Activated CD8-positive, alpha-beta memory T cell treated with anti-CD3 and anti-CD28 coated beads, Interleukin-2, amount 50 U/mL, for 1 hour (primary cell): ENCODE results near the gene SLC39A9.

Experiments used
- DNase-seq: peaks from one replicate; pipeline ENCODE4 v3.0.0-alpha.2; 2020; ENCODE audit errors: extremely low read depth

The SLC39A9 gene

GRCh38 chr14:69424149-69424923, 25.8 kb downstream of the SLC39A9 start:
- no peak for DNase-seq

GRCh38 chr14:69427596-69427995, 29.1 kb downstream of the SLC39A9 start:
- no peak for DNase-seq

- DNase-seq = no peak
These were observed 30.0 kb downstream of the SLC39A9 start for GRCh38 chr14:69428289-69428998.

GRCh38 chr14:69429643-69430042, 31.2 kb downstream of the SLC39A9 start:
- DNase-seq = no peak

GRCh38 chr14:69430306-69430939, 31.9 kb downstream of the SLC39A9 start:
- DNase-seq = no peak

- no peak for DNase-seq
These were observed 33.9 kb downstream of the SLC39A9 start for GRCh38 chr14:69432364-69432763.

- no peak for DNase-seq
These were observed 41.2 kb downstream of the SLC39A9 start for GRCh38 chr14:69439521-69440270.

GRCh38 chr14:69441948-69442347, 43.5 kb downstream of the SLC39A9 start:
- no peak for DNase-seq

GRCh38 chr14:69443296-69443805, 44.9 kb downstream of the SLC39A9 start:
- DNase-seq = no peak

GRCh38 chr14:69449216-69449615, 50.7 kb downstream of the SLC39A9 start:
- no peak for DNase-seq

GRCh38 chr14:69451941-69452340, 53.4 kb downstream of the SLC39A9 start:
- no peak for DNase-seq

- no peak for DNase-seq
These were observed 59.9 kb downstream of the SLC39A9 start for GRCh38 chr14:69458350-69458749.

- DNase-seq = no peak
These were observed 60.6 kb downstream of the SLC39A9 start for GRCh38 chr14:69459122-69459521.

GRCh38 chr14:69460093-69460701, 61.7 kb downstream of the SLC39A9 start:
- DNase-seq = no peak

GRCh38 chr14:69464379-69464778, 65.9 kb downstream of the SLC39A9 start:
- no peak for DNase-seq

- no peak for DNase-seq
These were observed 66.3 kb downstream of the SLC39A9 start for GRCh38 chr14:69464829-69465228.

- DNase-seq = no peak
These were observed 70.5 kb downstream of the SLC39A9 start for GRCh38 chr14:69468949-69469348.

GRCh38 chr14:69471436-69471835, 72.9 kb downstream of the SLC39A9 start:
- no peak for DNase-seq

- no peak for DNase-seq
These were observed 73.4 kb downstream of the SLC39A9 start for GRCh38 chr14:69471916-69472315.

- no peak for DNase-seq
These were observed 74.8 kb downstream of the SLC39A9 start for GRCh38 chr14:69473260-69473659.

- no peak for DNase-seq
These were observed 75.5 kb downstream of the SLC39A9 start for GRCh38 chr14:69473946-69474345.
